Hepatocyte (in vitro differentiated cells): ENCODE data around the gene SCYGR3. TPM values are rescaled to one million over a fixed set of nuclear protein-coding genes. Genes with fewer than 3 reads are reported as not detected.

Source experiments
- DNase-seq: peaks from one replicate; pipeline ENCODE4 v3.0.0-alpha.2; 2016; ENCODE audit warnings: low spot score
- H2AFZ ChIP-seq: fragments of 200-600 bp; sonication (generic); 2 replicates; pipeline ENCODE4 v1.6.0; 2016; ENCODE audit warnings: antibody characterized with exemption, mild to moderate bottlenecking
- H3K27ac ChIP-seq: fragments of 200-600 bp; sonication (generic); 2 replicates; pipeline ENCODE4 v1.5.1; 2016; ENCODE audit warnings: mild to moderate bottlenecking
- H3K27me3 ChIP-seq: fragments of 200-600 bp; sonication (generic); 2 replicates; pipeline ENCODE4 v1.6.1; 2016
- H3K36me3 ChIP-seq: fragments of 200-600 bp; sonication (generic); replicated peaks from 2 replicates; pipeline ENCODE4 v1.5.1; 2016; ENCODE audit warnings: low read depth; ENCODE audit not compliant: insufficient read depth
- H3K4me1 ChIP-seq: fragments of 200-600 bp; sonication (generic); 2 replicates; pipeline ENCODE4 v1.5.1; 2016; ENCODE audit warnings: mild to moderate bottlenecking, moderate library complexity; ENCODE audit not compliant: insufficient read depth
- H3K4me2 ChIP-seq: fragments of 200-600 bp; sonication (generic); 2 replicates; pipeline ENCODE4 v1.6.0; 2016
- H3K4me3 ChIP-seq: fragments of 200-600 bp; sonication (generic); 2 replicates; pipeline ENCODE4 v1.5.1; 2016; ENCODE audit warnings: mild to moderate bottlenecking
- H3K79me2 ChIP-seq: fragments of 200-600 bp; sonication (generic); 2 replicates; pipeline ENCODE4 v1.6.0; 2017; ENCODE audit warnings: mild to moderate bottlenecking
- H3K9me2 ChIP-seq: fragments of 200-600 bp; sonication (generic); replicated peaks from 2 replicates; pipeline ENCODE4 v1.6.0; 2017; ENCODE audit warnings: mild to moderate bottlenecking; ENCODE audit not compliant: insufficient read depth
- H3K9me3 ChIP-seq: fragments of 200-600 bp; sonication (generic); 2 replicates; pipeline ENCODE4 v1.5.1; 2016; ENCODE audit warnings: low read depth, mild to moderate bottlenecking
- H4K20me1 ChIP-seq: fragments of 200-600 bp; sonication (generic); 2 replicates; pipeline ENCODE4 v1.6.0; 2016; ENCODE audit warnings: mild to moderate bottlenecking; ENCODE audit not compliant: insufficient read depth, poor library complexity, severe bottlenecking
- CTCF ChIP-seq: fragments of 200-600 bp; sonication (generic); IDR thresholded peaks from 2 replicates; pipeline ENCODE4 v1.5.1; 2016; ENCODE audit warnings: antibody characterized with exemption, mild to moderate bottlenecking; ENCODE audit not compliant: poor library complexity
- EZH2 ChIP-seq: fragments of 200-600 bp; sonication (generic); IDR thresholded peaks from 2 replicates; pipeline ENCODE4 v1.6.1; 2016; ENCODE audit warnings: antibody characterized with exemption, mild to moderate bottlenecking, borderline replicate concordance
- EZH2phosphoT487 ChIP-seq: fragments of 200-600 bp; sonication (generic); IDR thresholded peaks from one replicate; pipeline ENCODE4 v1.6.1; 2018; ENCODE audit warnings: antibody characterized with exemption, mild to moderate bottlenecking, low read depth, moderate library complexity; ENCODE audit not compliant: unreplicated experiment, severe bottlenecking
- WGBS: methylation state at CpG from one replicate; pipeline ENCODE4 v1.1.6; 2016; ENCODE audit warnings: low lambda C conversion rate; ENCODE audit errors: missing lambda C conversion rate; 5-methylcytosine and 5-hydroxymethylcytosine counted together
- polyA plus RNA-seq: library from polyadenylated mRNA; unstranded; fragments of >200 nt; fragmentation: Nextera tagmentation; extraction: Ambion mirVana; gene quantifications from 2 replicates; pipeline ENCODE4 v1.2.1, GENCODE V29; 2016
- total RNA-seq: library from RNA; depleted of rRNA; stranded (reverse); fragments of >200 nt; gene quantifications from 2 replicates; pipeline ENCODE4 v1.2.3, GENCODE V29; 2014

Gene SCYGR3
- total and polyA plus RNA-seq, 2 experiments from 2014 or later, result not detected

- no peaks in the 10 kb centered on the region for H3K36me3 ChIP-seq
- H3K9me3 ChIP-seq, result no peaks in the 10 kb centered on the region
- H2AFZ ChIP-seq, result no peak overlapping the region
- H3K4me1 ChIP-seq, result no peaks in the 10 kb centered on the region
- DNase-seq, result no peak
- no peaks in the 10 kb centered on the region for H3K9me2 ChIP-seq
- H3K4me3 ChIP-seq, result no peak overlapping the region
- H3K27me3 ChIP-seq, result no peaks in the 10 kb centered on the region
- H3K27ac ChIP-seq, result no peak overlapping the region
- WGBS, result 91% methylated on average over 2 of the region's 2 CpGs
- H3K4me2 ChIP-seq, result no peak overlapping the region
- TF ChIP-seq EZH2, result no peak
- no peak for TF ChIP-seq EZH2phosphoT487
- H3K79me2 ChIP-seq, result no peaks in the 10 kb centered on the region
- H4K20me1 ChIP-seq, result no peaks in the 10 kb centered on the region
Measured at GRCh38 chr2:227568852-227569169, 45.8 kb downstream of the SCYGR3 start.

DNA sequence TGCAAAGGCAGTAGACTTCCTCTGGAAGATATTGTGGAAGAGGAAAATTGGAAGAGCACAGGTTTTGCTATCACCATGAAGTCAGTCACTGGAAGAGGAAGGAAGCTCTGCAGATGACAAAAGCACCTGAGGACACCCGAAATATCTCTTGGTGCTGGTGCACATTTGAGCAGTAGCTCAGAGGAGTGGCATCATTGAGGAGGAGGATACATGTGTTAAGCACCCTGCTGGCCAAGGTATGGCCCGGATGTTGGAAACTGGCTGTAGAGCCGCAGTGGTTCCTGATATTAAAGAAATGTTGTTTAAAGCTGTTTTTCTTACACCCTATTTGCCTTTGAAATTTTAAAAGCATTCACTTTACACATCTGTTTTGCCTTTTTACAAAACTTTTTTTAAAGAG is 48.6 kb downstream of the SCYGR3 start:
- H3K4me2 ChIP-seq, result no peak overlapping the region
- no peaks in the 10 kb centered on the region for H4K20me1 ChIP-seq
- no peaks in the 10 kb centered on the region for H3K79me2 ChIP-seq
- no peak overlapping the region for H3K27ac ChIP-seq
- H3K9me2 ChIP-seq, result no peaks in the 10 kb centered on the region
- H2AFZ ChIP-seq, result no peak overlapping the region
- no peaks in the 10 kb centered on the region for H3K27me3 ChIP-seq
- no peaks in the 10 kb centered on the region for H3K4me1 ChIP-seq
- 65% methylated on average over 3 of the region's 3 CpGs for WGBS
- H3K4me3 ChIP-seq, result no peak overlapping the region
- no peaks in the 10 kb centered on the region for H3K9me3 ChIP-seq
- no peak for DNase-seq
- no peak for TF ChIP-seq CTCF
- TF ChIP-seq EZH2phosphoT487, result no peak
- no peak for TF ChIP-seq EZH2
- no peaks in the 10 kb centered on the region for H3K36me3 ChIP-seq

DNA sequence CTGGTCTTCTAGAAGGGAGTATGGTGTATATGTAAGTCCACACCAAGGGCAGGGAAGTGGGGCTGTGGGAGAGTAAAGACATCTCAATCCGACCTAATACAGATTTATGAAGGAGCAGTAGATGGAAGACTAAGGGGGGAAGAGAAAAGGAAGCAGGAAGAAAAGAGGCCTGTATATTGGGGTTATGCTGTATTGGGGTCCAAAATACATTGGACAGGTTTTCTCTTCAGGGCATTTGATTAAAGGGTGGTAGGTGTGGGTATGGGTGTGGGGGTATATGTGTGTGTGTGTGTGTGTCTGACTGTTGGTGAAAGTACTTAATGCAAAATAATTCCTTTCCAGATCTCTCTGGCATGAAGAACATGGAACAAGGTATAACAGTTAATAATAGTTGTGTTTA is 49.6 kb downstream of the SCYGR3 start:
- no peaks in the 10 kb centered on the region for H3K9me3 ChIP-seq
- H3K36me3 ChIP-seq, result no peaks in the 10 kb centered on the region
- H3K4me1 ChIP-seq, result no peaks in the 10 kb centered on the region
- TF ChIP-seq EZH2phosphoT487 (no peak), EZH2 (no peak), CTCF (no peak)
- H4K20me1 ChIP-seq, result no peaks in the 10 kb centered on the region
- no peaks in the 10 kb centered on the region for H3K27me3 ChIP-seq
- H3K4me3 ChIP-seq, result no peak overlapping the region
- H3K9me2 ChIP-seq, result no peaks in the 10 kb centered on the region
- no peaks in the 10 kb centered on the region for H3K79me2 ChIP-seq
- H3K4me2 ChIP-seq, result no peak overlapping the region
- DNase-seq, result no peak
- no peak overlapping the region for H2AFZ ChIP-seq
- 81% methylated on average over 1 of the region's 1 CpG for WGBS
- no peak overlapping the region for H3K27ac ChIP-seq

Other genes with a start within 250 kb of the SCYGR3 start
- 44.6 and 46.6 TPM in 2 replicates for gene TM4SF20, start 235.5 kb downstream of the SCYGR3 start, total RNA-seq
- gene TM4SF20, start 235.5 kb downstream of the SCYGR3 start, polyA plus RNA-seq, result 9.3 and 14.2 TPM in 2 replicates
- gene SCYGR1, start 226.9 kb downstream of the SCYGR3 start, total RNA-seq, result not detected in 2 replicates
- not detected in 2 replicates for gene SCYGR1, start 226.9 kb downstream of the SCYGR3 start, polyA plus RNA-seq
- 86.4 and 91.6 TPM in 2 replicates for gene AGFG1, start 142.7 kb downstream of the SCYGR3 start, total RNA-seq
- gene AGFG1, start 142.7 kb downstream of the SCYGR3 start, polyA plus RNA-seq, result 54.4 and 62.4 TPM in 2 replicates
- gene SCYGR2, start 15.9 kb downstream of the SCYGR3 start, total RNA-seq, result not detected in 2 replicates
- gene SCYGR2, start 15.9 kb downstream of the SCYGR3 start, polyA plus RNA-seq, result not detected in 2 replicates
- gene SCYGR4, start 2.7 kb upstream of the SCYGR3 start, total RNA-seq, result not detected in 2 replicates
- gene SCYGR4, start 2.7 kb upstream of the SCYGR3 start, polyA plus RNA-seq, result not detected in 2 replicates
- gene SCYGR5, start 52.0 kb upstream of the SCYGR3 start, total RNA-seq, result not detected in 2 replicates
- not detected in 2 replicates for gene SCYGR5, start 52.0 kb upstream of the SCYGR3 start, polyA plus RNA-seq
- gene SLC19A3, start 103.2 kb upstream of the SCYGR3 start, total RNA-seq, result 19.7 and 21.8 TPM in 2 replicates
- 13.8 and 15.5 TPM in 2 replicates for gene SLC19A3, start 103.2 kb upstream of the SCYGR3 start, polyA plus RNA-seq
- gene SCYGR6, start 109.9 kb upstream of the SCYGR3 start, total RNA-seq, result not detected in 2 replicates
- not detected in 2 replicates for gene SCYGR6, start 109.9 kb upstream of the SCYGR3 start, polyA plus RNA-seq
- not detected in 2 replicates for gene SCYGR7, start 113.5 kb upstream of the SCYGR3 start, total RNA-seq
- not detected in 2 replicates for gene SCYGR7, start 113.5 kb upstream of the SCYGR3 start, polyA plus RNA-seq
- not detected in 2 replicates for gene SCYGR8, start 131.1 kb upstream of the SCYGR3 start, total RNA-seq
- gene SCYGR8, start 131.1 kb upstream of the SCYGR3 start, polyA plus RNA-seq, result not detected in 2 replicates
- 70.2 and 112 TPM in 2 replicates for gene CCL20, start 199.0 kb upstream of the SCYGR3 start, total RNA-seq
- gene CCL20, start 199.0 kb upstream of the SCYGR3 start, polyA plus RNA-seq, result 80.0 and 112 TPM in 2 replicates